Right renal pelvis (tissue), 4 donors: ENCODE results near the gene NCSTN. TPM values are rescaled to one million over a fixed set of nuclear protein-coding genes. Genes with fewer than 3 reads are reported as not detected.
A peak's percentile ranks its signal among the peaks of the same experiment; 100 is the strongest.

Experiments
- DNase-seq, 4 donors: peaks; one replicate each; pipeline ENCODE4 v3.0.0-alpha.2; 2013; ENCODE audit warnings: low read depth in 4 of 4, low spot score in 3 of 4, missing footprints in 1 of 4
- polyA plus RNA-seq, 4 donors: library from polyadenylated mRNA; unstranded; fragments of 120-200 nt; gene quantifications; one replicate each; pipeline ENCODE4 v1.2.1, GENCODE V29; 2013; ENCODE audit not compliant: insufficient read length in 4 of 4

NCSTN gene
- polyA plus RNA-seq, result 100 to 1,000 TPM; 155 to 170 (median 163) TPM

DNA sequence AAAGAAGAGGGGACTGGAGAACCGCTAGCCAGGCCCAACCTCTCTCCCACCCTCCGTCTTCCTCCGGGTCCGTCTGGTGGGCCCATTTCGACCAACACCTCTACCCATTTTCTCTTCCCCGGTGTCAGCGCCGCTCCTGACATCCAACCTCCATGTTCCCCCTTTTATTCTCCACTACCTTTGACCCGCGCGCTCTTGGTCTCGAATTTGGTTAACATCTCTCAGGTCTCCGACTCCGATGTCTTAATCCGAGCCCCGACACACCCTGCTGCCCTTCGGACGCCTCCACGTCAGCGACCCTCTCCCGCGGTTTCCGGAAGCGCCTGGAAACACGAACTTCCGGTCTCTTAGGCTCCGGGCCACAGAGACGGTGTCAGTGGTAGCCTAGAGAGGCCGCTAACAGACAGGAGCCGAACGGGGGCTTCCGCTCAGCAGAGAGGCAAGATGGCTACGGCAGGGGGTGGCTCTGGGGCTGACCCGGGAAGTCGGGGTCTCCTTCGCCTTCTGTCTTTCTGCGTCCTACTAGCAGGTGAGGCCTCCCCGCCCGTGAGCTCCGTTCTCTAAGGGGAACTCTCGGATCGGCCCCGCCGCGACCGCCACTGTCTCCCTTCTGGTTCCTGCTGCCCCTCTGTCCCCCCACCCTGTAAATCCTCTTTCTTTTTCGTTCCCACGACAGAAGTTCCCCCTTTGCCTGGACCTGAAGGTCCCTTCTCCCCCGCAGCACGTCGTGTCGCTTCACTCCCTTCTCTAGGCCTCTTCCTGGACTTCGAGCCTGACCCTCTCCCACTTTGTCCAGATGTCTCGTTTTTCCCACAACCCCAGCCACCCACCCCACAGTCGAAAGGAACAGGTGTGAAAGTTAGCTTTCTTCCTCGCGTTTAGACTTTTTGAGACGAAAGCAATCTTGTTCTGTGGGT is at the start of gene NCSTN, which contains the start of gene COPA:
NCSTN (plus strand) TSS at position 431 of the 917 bp plus-strand sequence; CDS start at position 445, 14 bp downstream.
COPA (minus strand) TSS at position 298 of the 917 bp plus-strand sequence; CDS start at position 218, 80 bp downstream.
- peak; percentile 82 to 92 (median 91) for DNase-seq

DNA sequence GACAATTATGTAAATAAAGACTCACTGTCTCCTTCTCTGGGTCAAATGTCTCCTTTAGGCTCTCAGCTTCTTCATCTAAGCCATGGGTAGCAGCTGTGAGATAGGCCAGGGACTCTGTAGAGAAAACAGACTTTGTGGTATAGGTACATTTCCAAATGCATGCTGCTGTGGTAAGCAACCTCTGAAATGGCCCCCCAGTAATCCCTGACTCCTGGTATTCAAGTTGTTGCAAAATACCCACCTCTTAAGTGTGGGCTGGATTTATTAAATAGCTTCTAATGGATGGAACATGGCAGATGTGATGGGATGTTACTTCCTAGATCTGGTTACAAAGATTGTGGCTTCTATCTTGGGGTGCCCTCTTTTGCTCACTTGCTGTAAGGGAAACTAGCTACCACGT is 47.1 kb upstream of the NCSTN start:
- no peak for DNase-seq

DNA sequence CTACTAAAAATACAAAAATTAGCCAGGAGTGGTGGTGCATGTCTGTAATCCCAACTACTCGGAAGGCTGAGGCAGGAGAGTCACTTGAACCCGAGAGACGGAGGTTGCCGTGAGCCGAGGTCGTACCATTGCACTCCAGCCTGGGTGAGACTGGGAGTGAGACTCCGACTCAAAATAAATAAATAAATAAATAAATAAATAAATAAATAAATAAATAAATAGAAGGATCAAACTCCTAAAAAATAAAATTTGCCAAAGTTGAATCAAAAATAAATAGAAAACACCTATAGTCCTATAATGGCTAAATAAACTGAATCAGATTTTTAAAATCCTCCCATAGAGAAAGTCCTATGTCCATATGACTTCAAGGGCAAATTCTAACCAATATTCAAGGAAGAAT is 43.0 kb upstream of the NCSTN start:
- no peak for DNase-seq

DNA sequence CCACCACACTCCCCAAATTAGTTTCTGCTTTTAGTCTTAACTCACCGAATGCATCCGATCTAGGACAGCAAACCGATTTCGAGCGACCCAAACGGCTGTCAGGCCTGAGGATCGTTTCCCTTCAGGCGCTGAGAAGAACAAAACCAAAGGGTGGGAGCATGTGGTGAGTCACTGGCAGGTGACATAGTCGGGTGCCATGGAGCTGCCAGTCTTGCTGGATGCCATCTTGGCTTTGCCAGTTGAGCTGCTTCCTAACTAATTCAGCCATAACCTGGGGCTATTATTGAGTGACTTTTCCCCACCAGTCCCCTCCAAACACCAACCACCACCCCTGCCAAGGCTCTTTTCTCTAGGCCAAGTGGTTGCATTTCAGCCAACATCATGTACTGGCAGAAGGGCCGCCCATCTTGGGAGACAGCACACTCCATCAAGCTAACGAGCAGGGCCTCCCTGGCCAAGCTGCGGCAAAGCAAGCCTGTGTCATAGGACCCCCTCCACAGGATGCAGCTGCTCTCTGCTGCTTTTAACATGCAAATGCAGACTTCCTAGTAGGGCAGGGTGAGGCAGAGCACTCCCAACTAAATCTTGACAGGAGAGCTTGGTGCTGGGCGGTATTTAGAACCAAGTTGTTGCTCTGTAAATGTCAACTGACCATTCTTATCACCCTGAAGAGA is 35.9 kb upstream of the NCSTN start:
- no peak for DNase-seq

DNA sequence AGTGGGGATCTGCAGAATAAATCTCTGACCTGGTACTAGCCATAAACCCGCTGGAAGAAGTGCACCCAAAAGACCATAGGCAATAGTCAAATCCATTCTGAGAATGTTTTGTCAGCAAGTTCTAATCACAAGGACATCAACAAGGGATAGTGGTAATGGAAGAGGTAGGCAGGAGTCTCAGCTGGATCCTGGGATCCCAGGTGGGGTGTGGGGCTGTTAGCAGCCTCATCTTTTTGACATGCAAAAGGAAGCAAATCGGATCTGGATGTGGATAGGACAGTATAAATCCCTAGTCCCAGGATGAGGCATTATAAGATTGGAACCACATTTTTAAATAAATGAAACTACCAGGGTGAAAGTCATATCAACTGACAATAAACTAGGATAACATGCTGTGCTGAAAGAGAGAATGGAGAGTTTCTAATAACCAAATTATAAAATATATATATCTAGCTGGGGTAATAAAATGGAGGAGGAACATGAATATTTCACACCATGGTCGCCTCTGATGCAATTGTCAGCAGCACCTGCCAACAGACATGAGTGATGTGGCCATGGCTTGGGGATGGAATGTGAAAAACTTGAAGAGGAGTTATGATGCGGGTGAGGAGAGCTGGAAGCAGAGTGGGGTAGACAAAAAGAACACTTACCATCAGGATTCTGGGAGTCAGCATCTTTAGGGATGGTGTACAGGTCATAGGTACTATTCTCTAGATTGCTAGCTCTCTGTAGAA is 34.6 kb upstream of the NCSTN start:
- DNase-seq, result no peak

DNA sequence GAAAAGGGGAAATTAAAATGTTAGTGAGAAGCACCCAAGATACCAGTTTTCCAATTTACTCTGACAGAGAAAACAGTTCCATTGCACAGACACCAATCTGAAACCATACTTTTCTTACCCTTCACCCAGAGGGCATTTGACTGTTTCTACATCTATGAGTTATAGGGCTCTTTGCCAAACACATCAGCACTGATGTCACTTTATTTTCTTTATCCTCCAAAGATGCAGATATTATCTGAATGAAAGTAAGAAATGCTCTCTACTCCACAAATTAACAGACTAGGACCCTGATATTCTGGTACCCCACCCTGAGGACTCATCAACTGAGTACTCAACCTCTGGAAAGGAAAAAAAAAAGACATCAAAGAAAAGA is 34.0 kb upstream of the NCSTN start:
- no peak for DNase-seq

DNA sequence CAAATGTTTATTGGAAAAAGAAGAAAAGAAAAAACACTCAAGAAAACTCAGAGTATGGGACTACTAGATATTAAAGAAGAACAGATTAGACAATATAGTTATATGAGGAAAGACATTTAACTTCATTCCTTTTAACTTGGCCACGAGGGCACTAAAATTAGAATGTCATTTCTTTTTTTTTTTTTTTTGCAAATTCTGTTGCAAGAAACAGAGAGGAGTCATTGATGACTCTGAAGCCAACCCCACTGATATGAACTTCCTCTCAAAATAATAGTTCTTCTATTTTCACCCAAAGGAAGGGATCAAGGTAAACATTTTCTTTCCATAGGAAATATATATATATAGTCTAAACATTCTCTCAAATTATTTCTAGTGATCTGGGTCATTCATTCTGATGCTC is 33.6 kb upstream of the NCSTN start:
- no peak for DNase-seq

DNA sequence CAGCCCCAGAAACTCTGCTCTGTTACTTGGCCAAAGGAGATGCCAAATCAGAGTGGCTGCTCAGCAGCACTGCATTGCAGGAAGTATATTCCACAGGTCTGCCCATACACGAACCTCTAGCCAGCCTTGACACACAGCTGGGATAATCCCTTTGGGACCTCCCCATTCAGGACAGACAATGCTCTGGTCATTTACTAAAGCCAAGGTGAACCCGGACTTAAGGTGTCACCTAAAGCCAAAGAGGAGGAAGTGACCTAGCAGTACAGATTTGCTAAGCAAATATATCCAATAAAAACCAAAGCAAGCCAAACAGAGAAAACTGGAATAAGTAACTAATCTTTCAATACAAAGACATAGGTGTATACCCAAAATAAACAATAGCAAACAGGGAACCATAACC is 27.8 kb upstream of the NCSTN start:
- no peak for DNase-seq

DNA sequence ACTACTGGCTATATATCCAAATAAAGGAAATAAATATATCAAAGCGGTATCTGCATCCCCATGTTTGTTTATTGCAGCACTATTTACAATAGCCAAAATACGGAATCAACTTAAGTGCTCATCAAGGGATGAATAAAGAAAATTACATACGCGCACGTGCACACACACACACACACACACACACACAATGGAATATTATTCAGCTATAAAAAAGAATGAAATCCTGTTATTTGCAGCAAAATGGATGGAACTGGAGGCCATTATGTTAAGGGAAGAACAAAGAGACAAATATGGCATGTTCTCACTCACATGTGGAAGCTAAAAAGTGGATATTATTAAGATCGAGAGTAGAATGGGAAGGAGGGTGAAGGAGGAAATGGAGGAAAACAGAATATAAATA is 20.4 kb upstream of the NCSTN start:
- DNase-seq, result no peak

DNA sequence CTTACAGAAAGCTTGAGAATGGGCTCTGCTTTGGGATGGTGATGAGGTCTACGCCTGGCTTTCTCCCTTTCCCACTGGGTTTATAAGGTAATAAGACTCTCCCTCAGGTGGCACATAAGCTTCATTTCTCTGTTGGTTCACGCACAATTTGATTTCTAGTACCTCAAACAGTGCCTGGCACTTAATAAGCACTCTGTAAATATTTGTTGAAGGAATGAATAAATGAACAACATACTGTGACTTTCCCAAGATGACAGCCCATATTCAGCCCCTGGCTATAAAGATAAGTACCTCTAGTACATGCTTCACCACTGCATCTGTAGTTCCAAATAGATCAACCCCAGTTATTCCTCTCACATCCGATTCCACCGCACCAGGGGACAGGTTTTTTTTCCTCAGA is 17.9 kb upstream of the NCSTN start:
- DNase-seq, result no peak

DNA sequence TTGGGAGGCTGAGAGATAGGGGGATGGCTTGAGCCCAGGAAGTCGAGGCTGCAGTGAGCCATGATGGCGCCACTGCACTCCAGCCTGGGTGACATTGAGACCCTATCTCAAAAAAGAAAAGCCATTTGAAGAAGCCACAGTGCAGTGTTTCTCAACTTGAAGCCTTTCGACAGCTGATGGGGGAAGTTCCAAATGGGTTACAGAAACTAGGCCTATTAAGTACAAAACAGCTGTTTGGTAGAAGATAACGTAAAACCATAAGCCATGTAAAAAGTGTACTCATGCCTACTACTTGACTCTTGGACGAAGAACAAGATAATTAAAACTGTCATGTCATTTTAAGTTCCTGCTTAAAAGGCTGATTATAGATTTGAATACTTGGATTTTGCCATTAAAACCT is 16.8 kb upstream of the NCSTN start:
- DNase-seq, result no peak

DNA sequence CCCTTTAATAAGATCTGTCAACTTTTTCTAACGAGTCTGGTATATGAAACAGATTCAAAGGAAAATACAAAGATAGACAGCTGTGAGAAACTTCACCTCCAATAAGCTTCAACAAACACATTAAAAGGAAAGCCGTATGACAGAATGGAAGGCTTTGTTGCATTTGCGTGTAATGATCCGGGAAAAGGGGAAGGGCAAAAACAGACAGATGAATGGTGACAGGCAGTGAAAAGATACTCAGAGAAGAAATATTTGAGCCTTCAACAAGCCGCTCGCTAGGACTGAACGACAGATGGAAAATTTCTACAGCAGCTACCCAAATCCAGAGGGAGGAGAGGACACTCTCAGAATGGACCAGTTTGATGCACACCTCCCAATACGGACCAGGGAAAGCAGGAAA is 15.0 kb upstream of the NCSTN start:
- DNase-seq, result no peak

DNA sequence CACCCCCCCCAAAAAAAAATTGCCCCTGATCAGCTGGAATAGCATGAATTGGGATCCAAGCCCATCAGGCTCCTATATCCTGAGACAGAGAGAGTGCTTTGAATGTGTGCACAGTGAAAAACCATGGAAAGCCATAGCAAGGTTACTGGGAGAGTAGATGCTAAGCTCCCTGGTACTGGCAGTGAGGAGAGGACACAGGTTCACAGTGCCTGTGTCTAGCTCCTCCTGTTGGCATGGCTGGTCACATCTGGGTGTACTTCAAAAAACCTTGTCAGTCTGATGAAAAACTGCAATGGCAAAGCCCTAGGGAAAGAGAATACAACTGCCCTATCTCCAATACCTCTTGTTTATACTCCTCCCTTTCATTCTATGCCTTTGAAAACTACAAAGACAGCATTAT is 13.1 kb upstream of the NCSTN start:
- DNase-seq, result no peak

DNA sequence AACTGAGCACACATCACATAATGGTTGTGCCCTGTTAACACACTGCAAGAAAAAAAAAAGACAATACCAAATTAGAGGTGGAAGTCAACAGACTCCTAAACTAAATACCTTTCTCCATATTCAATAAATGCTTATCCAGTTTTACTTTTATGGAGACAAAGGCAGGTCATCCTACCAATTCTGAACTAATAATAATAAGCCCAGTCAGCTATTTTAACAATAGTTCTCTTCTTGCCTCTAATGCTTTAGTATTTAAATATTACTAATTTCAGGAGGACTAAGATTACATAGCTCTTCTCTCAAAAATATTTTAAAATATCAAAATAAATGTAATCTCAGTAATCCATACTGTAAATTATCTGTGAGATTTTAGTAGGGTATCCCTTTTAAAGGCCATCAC is 10.7 kb upstream of the NCSTN start:
- DNase-seq, result no peak

DNA sequence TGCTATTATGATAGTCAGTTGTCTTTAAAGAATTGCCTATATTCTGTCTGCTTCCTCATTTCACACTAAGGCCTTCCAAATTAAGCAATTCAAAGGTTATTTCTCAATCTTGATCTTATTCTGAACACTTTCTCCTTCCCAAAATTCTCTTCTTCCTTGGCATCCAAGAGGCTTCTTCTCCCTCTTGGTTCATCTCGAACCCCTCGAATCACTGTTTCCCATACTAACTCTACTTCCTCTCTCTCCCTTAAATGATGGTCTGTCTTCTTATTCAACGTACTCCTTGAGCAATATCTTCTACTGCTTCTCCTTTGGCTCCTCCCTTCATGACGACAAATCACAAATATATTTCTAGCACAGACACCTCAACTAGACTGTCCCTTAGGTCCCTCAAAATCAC is 4.6 kb upstream of the NCSTN start:
- no peak for DNase-seq

DNA sequence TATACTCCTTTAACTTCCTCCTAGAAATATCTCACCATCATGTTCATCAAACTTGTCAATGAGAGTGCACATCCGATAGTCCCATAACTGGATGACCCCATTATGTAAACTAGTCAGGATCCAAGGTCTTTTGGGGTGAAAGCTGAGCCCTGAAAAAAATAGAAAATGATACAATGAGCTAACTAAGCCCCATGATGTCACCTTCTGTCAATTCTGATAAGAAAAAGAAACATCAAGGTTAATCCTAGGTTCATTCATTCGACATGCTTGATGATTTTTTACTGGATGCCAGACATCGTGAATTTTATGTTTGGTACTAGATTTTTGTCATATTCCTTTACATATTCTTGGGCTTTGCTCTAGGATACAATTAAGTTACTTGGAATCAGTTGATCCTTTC is 3.0 kb upstream of the NCSTN start:
- DNase-seq, result no peak

DNA sequence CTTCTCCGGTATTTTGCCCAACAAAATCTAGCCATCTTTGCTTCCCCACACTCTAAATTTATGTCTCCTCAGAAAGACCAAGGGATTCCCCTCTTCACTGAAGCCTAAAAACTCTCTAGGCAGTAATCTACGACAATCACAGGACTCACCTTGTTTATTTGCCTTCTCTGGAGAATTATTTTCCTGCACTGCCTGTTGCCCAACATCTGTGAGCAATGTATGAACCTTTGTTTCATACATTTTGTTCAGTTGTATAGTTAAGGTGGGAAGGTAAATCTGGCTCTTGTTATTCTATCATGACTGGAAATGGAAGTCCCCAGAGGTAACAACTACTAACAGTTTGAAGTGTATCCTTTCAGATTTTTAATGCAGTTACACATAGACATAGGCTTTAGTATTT is 2.3 kb upstream of the NCSTN start:
- no peak for DNase-seq

DNA sequence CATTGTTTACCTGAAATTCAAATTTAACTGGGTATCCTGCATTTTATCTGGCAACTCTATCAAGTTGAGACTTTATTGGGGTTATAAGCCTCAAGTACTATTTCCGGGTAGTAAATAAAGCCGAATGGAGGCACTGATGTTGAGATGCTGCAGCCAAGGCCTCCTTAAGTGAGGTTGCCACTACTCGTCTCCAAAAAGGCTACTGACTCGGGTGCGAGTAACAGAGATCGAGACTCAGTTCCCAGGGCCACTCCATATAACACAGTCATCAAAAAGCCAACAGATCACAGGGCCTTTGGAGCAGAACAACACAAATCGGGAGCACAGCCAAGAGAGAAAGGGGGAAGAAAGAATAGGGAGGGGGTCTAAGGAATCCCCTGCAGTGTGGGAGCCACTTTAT is 657 bp upstream of the NCSTN start:
- peak in 2 of 4 donors; percentile 7 to 32 for DNase-seq

DNA sequence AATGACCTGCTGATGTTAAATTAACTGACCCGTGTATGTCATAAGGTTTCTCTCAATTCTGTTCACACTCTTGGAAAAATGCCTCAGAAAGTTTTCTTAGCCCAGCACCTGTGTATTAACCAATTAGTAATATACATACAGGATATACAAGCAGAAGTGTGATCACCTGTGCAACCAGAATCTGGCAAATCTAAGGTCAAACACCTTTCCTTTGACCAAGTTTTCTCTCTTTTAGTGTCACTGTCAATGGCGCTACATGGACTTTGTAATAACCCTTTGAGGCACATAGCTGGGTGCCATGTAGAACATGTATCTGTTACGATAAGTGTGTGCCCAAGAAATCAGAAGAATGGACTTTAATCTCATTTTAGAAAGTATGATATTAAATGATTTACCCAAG is 1.1 kb downstream of the NCSTN start:
- DNase-seq, result no peak

DNA sequence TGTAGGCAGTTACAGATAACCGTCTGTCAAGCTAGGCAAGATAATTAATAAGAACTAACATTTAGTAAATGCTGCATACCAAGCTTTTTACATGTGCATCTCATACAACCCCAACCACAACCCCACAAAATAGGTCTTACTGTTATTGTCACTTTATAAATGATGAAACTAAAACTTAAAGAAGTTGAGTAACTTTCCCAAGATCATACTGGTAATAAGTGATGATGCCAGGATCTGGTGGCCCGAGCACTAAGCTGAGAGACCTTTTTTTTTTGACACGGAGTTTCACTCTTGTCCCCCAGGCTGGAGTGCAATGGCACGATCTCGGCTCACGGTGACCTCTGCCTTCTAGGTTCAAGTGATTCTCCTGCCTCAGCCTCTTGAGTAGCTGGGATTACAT is 1.8 kb downstream of the NCSTN start:
- DNase-seq, result no peak

DNA sequence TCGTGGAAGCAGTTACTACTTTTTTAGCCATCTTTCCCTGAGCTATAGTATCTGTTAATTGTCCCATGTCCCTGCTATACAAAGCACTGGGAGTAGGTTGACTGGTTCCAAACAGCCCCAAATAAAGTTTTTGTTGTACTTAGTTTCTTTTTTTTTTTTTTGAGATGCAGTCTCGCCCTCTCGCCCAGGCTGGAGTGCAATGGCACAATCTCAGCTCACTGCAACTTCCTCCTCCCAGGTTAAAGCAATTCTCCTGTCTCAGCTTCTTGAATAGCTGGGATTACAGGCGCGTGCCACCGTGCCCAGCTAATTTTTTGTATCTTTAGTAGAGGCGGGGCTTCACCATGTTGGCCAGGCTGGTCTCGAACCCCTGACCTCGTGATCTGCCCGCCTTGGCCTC is 3.3 kb downstream of the NCSTN start:
- DNase-seq, result no peak
